GM19372 (cell line): ENCODE measurements around the gene CDK6.

Experiments
- ATAC-seq: cut with Tn5 transposase; IDR thresholded peaks from one replicate; pipeline ENCODE4 v1.9.1; 2021; ENCODE audit warnings: mild to moderate bottlenecking, low read depth, moderate library complexity; ENCODE audit not compliant: unreplicated experiment

The CDK6 gene

DNA sequence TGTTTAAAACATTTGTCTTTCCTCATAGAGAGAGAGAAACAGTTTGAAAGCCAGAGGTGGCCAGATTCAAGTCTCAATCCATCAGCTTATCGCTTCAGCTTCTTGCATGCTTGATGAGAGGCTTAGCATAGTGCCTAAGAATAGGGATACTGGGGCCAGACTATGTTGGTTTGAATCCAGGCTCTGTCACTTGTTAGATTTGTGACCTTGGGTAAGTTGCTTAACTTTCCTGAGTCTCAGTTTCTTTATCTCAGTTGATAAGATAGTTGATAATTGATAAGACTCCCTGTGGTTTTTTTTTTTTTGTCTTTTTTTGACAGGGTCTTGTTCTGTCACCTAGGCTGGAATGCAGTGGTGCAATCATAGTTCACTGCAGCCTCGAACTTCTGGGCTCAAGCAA is 12.1 kb upstream of the CDK6 start:
- no peak for ATAC-seq

DNA sequence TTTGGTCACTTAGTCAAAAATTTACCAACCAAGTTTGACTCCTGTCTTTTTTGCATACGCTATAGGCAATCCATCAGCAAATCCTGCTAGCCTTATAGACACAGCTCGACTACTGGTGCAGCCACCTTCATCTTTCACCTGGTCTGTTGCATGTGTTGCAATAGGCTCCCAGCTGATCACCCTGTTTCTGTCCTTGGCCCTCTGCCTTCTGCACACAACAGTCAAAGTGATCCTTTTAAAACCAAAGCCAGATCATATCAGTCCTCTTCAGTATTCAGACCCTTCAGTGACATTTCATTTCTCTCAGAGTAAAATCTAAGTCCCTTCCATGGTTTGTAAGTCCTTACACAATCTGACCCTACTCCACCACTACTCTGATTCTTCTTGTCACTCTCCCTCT is 10.9 kb upstream of the CDK6 start:
- no peak for ATAC-seq

DNA sequence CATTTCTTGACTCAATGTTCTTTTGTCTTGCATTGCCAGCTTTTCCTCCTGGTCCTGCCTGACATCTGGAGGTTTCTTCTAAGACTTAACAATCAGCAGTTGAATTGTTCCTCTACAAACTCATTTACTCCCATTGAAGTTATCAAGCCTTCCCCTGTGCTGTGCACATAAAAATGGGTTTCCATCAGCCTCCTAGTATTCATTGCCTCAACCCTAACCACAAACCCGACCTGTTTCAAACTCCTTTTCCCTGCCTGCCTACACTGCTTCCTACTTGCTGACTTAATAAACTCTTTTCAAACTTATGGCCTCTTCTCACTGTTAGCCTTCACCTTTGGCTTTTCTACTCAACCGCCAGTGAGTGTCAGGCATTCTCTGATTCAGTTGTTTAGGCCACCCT is 9.4 kb upstream of the CDK6 start:
- no peak for ATAC-seq

DNA sequence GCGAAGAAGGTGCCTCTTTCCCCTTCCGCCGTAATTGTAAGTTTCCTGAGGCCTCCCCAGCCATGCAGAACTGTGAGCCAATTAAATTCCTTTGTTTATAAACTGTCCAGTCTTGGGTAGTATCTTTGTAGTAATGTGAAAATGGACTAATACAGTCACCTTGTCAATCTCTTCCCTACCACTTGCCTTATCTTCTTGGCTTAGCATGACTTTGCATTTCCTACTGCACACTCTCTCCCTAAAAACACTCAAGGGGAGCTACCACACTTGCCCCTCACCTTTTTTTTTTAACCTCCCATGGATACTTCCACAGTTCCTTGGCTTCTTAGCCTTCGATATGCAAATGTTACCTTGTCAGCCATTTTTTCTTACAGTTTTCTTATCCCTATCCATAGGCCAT is 7.4 kb upstream of the CDK6 start:
- ATAC-seq, result no peak

DNA sequence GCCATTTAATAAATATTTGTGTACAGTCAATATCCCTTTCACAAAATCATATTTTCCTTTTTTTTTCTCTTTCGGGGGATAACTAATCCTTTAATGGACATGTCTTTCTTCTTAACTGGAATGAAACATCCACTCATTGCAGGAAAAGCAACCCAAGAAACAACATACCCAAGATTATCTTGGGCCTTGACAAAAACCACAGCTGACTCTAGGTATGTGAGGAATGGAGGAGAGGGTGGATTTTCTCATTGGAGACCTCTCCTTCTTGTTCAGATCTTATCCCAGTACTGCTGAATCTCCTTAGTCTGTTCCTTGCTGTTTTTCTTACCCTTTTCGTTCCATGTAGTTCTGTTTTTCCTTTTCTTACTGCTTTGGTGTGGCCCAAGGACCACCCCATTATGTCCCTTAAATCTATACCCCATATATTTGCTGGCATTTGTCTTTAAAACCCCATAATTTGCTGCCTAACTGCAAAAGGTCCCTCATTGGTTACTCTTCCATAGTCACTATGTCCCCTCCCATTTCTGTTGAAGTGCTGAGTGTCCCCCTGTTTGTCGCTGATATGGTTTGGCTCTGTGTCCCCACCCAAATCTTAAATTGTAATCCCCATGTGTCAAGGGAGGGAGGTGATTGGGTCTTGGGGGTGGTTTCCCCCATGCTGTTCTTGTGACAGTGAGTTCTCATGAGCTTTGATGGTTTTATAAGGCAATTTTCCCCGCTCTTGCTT is 6.8 kb upstream of the CDK6 start:
- no peak for ATAC-seq

DNA sequence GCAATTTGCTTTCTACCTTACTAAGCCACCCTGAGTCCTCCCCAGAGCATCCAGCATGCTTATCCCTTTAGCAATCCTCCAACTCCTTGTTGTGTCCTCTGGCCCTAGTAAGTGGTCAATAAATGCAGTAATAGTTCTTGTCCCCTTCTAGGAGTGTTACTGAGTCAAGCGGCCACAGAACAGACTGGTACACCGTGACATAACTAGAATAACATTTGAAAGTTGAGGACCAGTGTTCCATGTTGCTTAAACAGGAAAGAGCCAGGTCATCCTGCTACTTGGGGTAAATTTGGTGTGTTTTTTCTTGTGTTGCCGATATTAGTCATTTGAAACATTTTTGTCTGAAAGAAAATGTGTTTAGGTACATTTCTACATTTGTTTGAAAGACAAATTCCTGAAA is 4.8 kb upstream of the CDK6 start:
- ATAC-seq, result no peak

DNA sequence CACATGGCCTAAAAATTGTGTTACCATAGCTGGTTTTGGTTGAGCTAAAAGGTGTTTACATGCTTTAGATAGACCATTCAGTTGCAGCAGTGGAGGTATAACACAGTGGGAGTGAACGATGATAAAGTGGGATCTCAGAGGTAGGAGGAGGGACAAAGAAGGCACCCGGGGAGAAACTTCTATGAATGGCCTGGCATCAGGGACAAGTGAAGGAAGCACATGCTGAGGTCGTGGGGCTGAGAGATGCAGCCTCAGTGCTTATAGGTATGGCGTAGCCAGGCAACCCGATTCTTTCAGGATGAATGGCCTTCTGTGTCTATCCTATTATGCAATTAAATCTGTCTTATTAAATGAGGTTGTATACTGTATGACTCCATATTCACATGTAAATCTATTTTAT is 3.9 kb upstream of the CDK6 start:
- ATAC-seq, result no peak

DNA sequence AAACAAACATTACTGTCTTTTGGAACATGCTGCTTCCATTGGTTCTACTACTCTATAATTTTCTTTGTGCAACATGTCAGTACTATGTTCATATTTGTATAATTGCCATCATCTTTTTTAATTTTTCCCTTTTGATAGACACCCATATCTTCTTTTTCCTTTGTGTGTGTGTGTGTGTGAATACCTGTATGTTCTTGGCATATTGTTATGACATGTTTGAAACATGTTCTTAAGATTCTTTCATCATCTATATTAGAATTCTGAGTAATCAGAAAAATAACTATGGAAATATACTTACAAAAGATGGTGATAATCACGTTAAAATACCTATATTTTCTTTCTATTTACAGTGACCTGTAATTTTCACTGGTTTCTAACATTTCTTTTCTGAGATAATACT is 3.5 kb upstream of the CDK6 start:
- ATAC-seq, result no peak

DNA sequence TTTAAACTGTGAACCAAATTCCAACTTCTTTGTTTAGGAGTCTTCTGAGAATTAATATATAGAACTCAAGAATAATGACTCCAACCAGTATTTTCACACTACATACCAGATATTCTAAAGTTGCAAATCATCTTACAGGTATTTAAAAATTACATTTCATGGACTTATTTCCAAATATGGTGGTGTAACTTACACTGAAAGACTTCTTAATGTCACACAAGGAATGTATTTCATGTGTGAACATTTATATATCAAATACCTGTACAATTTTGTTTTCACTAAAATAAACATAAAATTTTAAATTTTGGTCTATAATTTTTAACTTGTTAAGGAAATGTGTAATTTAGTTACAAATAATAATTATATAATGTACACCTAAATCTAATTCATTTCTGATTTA is 2.6 kb upstream of the CDK6 start:
- ATAC-seq, result no peak

DNA sequence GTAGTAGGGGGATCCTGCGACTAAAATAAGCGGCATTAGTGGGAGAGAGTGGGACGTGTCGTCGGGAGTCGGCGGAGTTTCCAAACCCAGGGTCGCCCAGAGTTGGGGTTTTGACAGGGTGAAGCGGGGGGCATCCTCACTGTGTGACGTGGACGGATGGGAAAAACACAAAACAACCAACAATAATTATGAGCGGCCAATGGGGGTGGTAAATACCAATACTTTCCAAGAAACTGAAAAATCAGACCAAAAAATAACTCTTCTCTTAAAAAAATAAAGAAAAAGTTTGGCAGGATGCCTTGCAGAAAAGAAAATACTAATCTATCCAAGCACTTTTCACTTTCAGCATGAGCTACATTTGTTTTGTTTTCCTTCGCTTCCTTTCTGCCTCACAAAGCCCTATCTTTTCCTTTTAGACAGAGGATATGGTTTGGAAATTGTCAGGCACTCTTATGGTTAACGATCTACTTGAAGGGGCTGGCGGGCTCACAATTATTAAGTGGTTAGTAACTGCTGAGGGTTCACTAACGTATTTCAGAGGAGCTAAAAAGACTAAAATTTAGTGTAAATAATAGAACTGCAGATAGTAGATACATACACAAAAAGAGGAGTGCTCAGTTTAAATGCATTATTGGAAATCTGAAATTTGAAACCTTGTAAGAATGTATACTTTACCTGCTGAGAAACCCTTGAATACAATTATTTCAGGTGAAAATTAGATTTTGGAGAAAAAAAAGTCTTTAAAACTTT is 802 bp upstream of the CDK6 start:
- no peak for ATAC-seq

DNA sequence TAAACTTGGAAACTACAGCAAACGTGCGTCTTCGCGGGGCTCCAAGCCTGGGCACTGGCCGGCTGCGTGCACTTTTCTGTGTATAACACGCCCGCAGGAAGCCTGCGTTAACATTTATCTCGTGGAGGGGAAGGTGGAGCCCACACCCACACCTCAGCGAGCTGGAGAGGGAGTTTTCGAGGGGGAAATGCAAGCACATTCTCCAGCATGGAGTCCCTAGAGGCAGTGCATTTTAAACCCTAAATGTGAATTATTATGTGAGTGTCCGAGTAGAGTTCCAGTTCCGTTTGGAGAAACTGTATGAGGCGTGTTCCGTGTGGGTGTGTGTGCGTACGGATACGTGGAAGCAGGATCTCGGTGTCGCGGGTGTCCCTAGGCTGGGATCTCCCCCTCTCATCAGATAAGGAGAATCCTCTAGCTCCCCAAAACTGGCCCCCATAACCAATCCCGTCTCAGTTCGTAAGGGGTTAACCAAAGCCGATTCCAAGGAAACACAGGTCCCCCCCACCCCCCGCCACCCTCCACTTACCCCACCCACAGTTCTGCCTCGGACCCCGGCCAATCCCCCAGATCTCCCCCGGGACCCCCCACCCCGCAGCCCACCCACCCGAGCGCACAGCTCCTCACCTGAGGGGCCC is 403 bp downstream of the CDK6 start:
- no peak for ATAC-seq

DNA sequence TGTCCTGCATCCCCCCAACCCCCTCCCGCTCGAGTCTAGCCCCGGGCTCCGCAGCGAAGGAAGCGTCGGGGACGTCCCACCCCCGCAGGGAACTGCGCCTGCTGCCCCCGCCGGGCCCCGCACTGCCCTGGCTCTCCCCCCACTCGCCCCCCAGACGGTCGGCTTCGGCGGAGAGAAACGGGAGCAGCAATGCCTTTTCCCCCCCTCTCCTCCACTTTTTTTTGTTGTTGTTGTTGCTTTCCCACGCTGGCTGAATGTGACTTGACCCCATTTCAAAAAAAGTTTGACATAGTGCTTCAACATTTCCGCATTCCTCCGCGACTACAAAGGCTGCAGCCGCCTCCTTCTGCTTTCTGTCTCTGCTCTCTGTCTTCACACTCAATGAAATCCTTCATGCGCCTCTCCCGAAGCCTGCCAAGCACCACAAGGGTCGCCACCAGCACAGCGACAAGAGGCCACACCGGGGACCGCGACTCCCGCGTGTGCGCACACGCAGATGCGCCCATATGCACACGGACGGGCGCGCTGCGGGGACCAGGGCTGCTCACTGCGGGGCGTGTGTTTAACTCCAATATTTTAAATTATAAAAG is 1.0 kb downstream of the CDK6 start:
- ATAC-seq, result no peak

DNA sequence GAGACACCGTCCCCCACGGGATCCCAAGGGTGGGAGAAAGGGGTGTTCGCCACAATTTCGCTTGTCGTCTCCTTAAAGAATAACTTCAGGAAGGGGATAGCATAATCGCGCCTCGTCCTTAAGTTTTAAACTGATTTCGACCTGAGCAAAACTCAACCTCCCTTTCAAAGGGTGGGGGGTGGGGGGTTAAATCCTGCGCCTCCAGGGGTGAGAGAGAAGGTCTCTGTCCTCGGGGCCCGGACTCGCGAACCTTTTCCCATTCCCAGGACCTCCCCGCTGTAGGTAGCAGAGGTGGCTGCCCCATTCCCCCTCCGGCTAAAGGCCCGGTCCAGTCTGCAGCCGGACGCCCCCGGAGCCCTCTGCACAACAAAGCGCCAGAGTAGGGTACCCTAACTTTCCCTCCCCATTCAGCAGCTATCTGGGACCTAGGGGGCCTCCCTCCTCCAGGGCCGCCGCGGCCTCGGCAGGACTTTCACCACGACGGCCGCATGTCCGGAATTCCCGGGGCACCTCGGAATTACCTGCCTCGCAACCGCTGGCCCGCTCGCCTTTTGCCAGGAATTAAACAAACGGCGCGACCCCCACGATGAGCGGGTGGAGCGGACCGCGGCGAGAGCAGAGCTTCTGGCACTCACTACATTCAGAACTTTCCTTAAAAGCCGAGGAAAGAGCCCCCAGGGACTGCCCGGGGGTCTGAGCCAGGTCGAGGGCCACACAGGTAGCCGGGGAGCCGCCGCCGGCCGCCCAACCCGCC is 1.7 kb downstream of the CDK6 start:
- no peak for ATAC-seq

DNA sequence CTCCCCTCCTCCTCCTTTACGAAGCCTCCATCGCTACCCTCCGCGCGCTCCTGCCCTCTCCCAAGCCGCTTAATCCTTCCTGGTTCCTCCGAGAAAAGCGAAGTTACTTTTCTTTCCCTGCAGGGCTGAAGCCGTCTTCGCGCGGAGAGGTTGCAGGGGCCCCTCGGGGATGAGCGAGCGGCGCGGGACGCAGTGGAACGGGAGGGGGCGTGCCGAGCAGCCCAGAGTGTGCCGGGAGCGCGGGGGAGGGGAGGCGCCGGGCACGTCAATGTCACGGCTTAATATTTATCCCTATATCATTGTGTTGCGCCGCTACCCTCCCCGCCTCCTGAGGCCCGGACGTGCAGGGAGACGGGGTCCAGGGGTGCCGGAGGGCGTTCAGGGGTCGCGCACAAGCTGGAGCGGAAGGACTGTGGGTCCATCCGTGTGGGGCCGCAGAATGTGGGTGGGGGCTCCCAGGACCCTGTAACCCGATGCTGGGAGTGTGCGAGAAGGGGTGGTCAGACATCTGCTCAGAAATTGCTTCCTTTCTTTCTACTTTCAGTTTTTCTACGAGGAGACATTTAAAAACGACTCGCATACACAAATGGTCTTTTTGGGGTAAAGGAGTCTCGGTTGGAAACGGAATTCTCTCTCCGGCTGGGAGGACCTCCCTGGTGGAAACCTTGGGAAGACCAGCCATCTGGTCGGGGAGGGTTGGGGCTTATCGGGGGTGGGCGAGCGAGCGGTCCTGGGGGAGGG is 2.4 kb downstream of the CDK6 start:
- peak; percentile 44 for ATAC-seq

DNA sequence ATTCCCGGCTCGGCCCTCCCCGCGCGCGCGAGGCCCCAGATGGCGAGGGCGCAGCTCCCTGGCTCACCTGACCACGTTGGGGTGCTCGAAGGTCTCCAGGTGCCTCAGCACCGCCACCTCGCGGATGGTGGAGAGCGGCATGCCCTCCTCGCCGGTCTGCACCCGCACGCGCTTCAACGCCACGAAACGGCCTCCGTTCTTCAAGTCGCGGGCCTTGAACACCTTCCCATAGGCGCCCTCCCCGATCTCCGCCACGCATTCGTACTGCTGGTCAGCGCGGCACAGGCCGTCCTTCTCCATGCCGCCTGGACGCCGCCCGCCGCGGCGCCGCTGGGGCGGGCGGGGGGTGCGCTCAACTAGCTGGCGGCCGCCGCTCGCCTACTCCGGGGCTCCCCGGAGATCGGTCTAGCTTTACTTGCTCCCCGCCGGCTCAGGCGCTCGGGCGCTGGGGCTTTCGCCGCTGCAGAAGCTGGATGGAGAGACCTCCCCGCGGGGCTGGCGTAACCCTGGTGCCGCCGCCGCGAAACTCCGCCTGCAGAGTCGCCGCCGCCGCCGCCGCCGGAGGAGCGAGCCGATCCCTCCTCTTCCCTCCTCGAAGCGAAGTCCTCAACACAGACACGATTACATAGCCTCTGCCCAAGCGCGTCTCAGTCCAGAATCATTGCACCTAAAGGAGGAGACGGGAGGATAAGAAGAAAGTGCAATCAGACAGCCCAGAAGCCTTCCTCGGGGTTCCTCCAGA is 3.2 kb downstream of the CDK6 start:
- peak; percentile 49 for ATAC-seq

DNA sequence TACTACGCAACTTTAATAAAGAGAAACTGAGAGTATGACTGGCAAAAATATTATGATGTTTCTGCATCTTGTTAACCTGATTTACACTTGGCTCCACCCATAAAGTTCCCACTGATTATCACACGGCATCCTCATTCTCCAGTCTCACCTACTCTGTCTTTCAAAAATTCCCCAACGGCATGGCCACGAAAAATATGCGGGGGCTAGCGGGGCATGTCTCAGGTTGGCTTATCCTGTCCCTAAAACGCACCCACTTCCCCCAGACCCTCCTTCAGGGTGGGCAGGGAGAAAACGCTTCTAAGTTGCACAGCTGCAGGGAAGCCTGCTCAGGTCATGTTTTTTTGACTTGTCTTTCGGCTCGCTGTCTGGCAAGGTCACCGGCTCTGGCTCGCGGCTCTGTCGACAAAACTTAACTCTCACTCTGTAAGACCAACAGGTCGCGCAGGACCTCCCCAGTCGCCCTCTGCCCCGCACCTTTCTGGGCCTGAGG is 3.8 kb downstream of the CDK6 start:
- peak; percentile 3 for ATAC-seq

DNA sequence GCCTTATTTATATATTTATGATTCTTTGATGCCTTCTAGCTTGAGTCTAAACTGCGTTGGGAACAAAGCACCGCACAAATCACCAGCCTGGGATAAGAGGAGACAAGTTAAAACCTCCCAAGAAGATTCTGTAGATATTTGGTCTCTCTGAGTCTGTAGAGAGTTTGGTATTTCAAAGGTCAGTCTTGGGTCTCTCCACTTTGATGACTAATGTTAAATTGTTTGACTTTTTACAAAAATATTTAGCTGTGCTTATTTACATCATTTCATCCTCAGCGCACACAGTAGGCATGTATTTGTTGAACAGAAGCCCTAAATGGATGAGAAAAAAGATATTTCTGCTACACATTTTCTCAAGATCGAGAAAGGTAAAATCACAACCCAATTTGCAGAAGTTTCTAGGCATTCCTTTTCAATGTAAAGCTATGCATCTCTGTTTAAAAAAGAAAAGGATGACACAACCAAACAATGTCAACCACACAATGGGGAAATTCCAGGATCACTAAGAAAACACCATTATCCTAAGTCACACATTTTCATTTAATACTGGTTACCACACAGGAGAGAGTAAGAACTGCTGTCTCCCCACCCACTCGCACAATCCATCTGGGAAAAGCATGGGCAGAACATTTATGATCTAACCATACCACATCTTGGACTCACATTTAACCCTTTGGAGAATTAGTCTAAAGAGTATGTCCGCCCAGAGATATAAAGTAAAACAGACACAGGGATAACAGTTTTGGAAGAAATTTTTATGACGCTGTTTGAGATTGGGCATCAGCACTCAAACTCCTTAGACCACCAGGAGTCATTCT is 4.4 kb downstream of the CDK6 start:
- no peak for ATAC-seq

DNA sequence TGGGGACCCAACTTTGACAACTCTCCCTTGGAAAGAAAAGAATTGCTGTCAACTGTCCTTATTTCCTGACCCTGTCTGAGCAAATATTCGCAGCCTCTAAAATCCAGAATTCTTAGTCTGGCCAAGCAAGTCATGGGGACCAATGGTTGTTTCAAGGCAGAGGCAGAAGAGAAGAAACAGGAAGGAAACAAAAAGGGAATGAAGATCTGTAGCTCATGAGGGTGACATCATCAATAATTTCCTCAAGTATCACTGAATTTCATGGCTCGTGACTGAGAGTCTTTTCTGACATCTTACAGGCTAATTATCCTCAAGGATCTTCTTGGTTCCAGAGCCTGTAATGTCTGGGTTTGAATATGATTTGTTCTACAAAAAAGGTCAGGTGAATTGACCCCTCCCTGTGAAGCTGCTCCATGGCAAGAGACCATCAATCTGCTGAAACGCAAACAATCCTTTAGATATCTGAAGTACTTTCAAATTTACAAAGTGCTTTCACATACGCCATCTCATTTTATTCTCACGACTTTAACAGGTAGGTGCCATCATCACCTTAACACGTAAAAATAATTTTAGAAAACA is 5.8 kb downstream of the CDK6 start:
- ATAC-seq, result no peak
